RCC 7860 (cell line): ENCODE measurements around the gene PLA2G4B.
"Not testable (repeated sequence)": the region's sequence is repeated elsewhere in the genome, so short reads cannot be mapped to it uniquely, and the experiment has no call there.

Source experiments
- DNase-seq: peaks from one replicate; pipeline ENCODE4 v3.0.0-alpha.2; 2015; ENCODE audit warnings: low spot score
- FAIRE-seq: peaks from 2 replicates; lab custom pipeline; 2012; peaks lifted over from hg19 to GRCh38; lab: Jason Lieb, UNC

PLA2G4B gene

GRCh38 chr15:41825572-41826535 is 12.8 kb upstream of the PLA2G4B start:
- no peak for FAIRE-seq
- no peak for DNase-seq

- no peak for FAIRE-seq
- DNase-seq: no peak
Measured at GRCh38 chr15:41827290-41827879, 11.3 kb upstream of the PLA2G4B start.

- FAIRE-seq: no peak
Measured at GRCh38 chr15:41827880-41828806, 10.5 kb upstream of the PLA2G4B start, which contains the start of gene JMJD7. TSS of gene JMJD7 (plus strand) at chr15:41828092. CDS start at chr15:41828125, 33 bp downstream.

GRCh38 chr15:41828807-41829141 is 9.9 kb upstream of the PLA2G4B start:
- FAIRE-seq (no peak), DNase-seq (no peak)

More at GRCh38 chr15:41827880-41828806, 10.5 kb upstream of the PLA2G4B start, which contains the start of gene JMJD7:
- peak; percentile 62 for DNase-seq

GRCh38 chr15:41829959-41830646 is 8.5 kb upstream of the PLA2G4B start:
- no peak for DNase-seq
- no peak for FAIRE-seq

GRCh38 chr15:41831291-41831690 is 7.4 kb upstream of the PLA2G4B start:
- FAIRE-seq, DNase-seq: not testable (repeated sequence)

GRCh38 chr15:41832208-41832607 is 6.4 kb upstream of the PLA2G4B start:
- DNase-seq (no peak), FAIRE-seq (no peak)

GRCh38 chr15:41832875-41833274 is 5.8 kb upstream of the PLA2G4B start:
- peak; percentile 7 for FAIRE-seq
- peak; percentile 66 for DNase-seq

GRCh38 chr15:41834096-41834495 is 4.6 kb upstream of the PLA2G4B start:
- DNase-seq (no peak), FAIRE-seq (no peak)

- no peak for DNase-seq
- no peak for FAIRE-seq
Measured at GRCh38 chr15:41836073-41836472, 2.6 kb upstream of the PLA2G4B start.

- DNase-seq (no peak), FAIRE-seq (no peak)
Measured at GRCh38 chr15:41836713-41837454, 1.8 kb upstream of the PLA2G4B start.

- DNase-seq (no peak), FAIRE-seq (no peak)
Measured at GRCh38 chr15:41839781-41840491, 1.3 kb downstream of the PLA2G4B start.

- DNase-seq (no peak), FAIRE-seq (no peak)
Measured at GRCh38 chr15:41840673-41841072, 2.0 kb downstream of the PLA2G4B start.

GRCh38 chr15:41841131-41841530 is 2.5 kb downstream of the PLA2G4B start:
- FAIRE-seq (no peak), DNase-seq (no peak)

- no peak for FAIRE-seq
- DNase-seq: no peak
Measured at GRCh38 chr15:41842229-41842628, 3.6 kb downstream of the PLA2G4B start.

- no peak for DNase-seq
- no peak for FAIRE-seq
Measured at GRCh38 chr15:41843571-41843970, 4.9 kb downstream of the PLA2G4B start.

- DNase-seq: no peak
- no peak for FAIRE-seq
Measured at GRCh38 chr15:41844814-41845213, 6.2 kb downstream of the PLA2G4B start.

- FAIRE-seq (no peak), DNase-seq (no peak)
Measured at GRCh38 chr15:41847206-41847605, 8.6 kb downstream of the PLA2G4B start.

- FAIRE-seq (no peak), DNase-seq (no peak)
Measured at GRCh38 chr15:41847981-41848380, 9.3 kb downstream of the PLA2G4B start.
